Endometrial microvascular endothelial cells (primary cell): ENCODE measurements around the gene KATNA1. TPM values are rescaled to one million over a fixed set of nuclear protein-coding genes. Genes with fewer than 3 reads are reported as not detected.
"Not testable (repeated sequence)": the region's sequence is repeated elsewhere in the genome, so short reads cannot be mapped to it uniquely, and the experiment has no call there.

Experiments used
- in situ Hi-C: cut with HindIII; loops from 2 replicates; pipeline ENCODE4 v1.10.0; 2017; ENCODE audit warnings: low sequenced_read_pairs, low pct_unique_long_range_greater_than_20kb; ENCODE audit errors: inconsistent ontology term
- total RNA-seq: library from RNA; depleted of rRNA; stranded (reverse); fragments of >200 nt; gene quantifications from one replicate; pipeline ENCODE4 v1.2.3, GENCODE V29; 2015; ENCODE audit errors: inconsistent ontology term

KATNA1 gene
- 30.1 TPM for total RNA-seq

DNA sequence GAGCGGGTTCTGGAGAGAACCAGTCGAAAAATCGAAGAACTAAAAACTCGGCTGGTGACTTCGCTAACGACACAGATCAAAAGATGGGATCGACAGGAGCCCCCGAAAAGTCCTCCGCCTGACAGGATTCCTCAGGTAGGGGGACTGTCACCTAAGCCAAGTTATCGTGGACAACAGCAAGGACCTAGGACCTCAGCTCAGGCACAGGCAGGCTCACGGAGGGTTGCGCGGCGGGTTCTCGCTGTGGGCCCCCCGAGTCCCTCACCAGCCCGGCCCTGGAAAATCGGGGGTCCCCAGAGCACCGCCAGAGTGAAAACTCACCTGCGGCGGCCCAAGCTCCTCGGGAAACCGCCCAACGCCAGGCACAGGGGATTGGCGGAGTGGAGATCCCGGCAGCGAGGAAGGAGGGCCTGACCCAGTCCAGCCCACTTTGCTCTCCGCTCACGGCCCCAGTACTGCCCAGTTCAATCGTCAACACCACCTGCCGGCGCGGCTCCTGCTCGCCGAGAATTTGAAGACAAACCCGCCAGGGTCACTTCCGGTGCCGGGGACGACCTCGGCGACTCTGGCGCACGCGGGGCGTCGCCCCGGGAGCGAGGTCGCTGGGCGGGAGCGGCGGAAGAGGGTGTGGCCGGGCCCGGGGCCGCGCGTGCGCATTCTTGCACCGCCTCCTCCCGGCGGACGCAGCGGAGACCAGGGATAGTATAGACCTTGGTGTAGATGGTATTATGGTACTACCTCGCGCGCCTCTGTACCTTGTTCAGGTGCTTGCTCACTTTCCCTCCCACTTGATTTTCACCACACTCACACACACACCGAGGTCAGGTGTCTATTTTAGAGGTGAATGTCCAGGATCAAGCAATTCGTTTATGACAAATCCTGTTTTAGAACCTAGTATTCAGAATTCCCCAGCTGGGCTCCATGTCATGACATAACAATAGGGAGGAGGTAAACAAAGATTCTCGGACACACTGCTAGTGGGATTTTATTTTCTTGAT is at the start of gene KATNA1:
Gene KATNA1, minus strand, starts transcription at position 567 of the 998 bp plus-strand sequence. CDS start 10,167 bp downstream, outside the sequence.
- in situ Hi-C loops, result no loop called here

DNA sequence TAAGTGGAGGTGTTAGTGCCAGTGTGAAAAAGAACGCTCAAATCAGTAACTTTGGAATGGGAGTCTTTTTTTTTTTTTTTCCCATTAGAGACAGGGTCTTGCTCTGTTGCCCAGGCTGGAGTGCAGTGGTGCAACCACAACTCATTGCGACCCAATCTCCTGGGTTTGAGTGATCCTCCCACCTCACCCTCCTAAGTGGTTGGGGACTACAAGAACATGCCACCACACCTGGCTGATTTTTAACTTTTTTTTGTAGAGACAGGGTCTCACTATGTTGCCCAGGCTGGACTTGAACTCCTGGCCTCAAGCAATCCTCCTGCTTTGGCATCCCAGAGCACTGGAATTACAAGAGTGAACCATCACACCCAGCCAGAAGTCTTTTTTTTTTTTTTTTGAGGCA is 49.7 kb upstream of the KATNA1 start:
- in situ Hi-C loops, result no loop called here

DNA sequence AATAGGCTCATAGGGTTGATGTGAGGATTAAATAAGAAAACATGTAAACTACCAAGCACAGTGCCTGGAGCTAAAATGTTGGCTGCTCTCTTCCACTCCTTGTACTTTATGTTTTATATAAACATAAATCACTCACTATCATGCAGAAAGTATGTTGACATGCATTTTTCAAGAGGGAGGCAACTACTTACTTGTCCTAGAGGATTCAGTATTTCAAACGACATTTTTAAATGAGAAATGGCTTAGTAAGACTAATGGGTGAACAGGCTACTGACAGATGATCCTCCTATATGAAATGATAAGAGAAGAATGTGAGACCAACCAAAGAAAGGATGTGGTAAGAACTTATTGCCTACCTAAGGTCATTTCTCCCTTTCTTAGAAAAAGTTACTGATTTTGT is 48.4 kb upstream of the KATNA1 start:
- in situ Hi-C loops, result no loop called here

DNA sequence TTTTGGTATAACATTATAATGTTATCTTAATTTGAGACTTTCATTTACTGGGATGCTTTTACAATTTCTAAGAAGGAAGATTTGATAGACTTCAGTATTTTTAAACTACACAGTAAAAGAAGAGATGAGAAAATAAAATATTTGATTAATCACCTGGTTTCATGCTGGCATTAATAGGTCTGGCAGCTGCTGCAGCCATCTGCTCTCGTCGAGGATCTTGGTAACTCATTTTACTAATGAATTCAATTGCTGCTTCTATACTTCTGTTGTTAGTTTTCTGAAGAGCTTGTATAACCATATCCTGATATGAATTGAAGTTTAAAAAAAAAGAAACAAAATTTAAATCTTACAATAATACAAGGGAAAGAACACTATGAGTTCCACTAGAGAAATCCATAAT is 46.4 kb upstream of the KATNA1 start:
- in situ Hi-C loops, result no loop called here

GRCh38 chr6:149691201-149691600 is 42.7 kb upstream of the KATNA1 start:
- in situ Hi-C loops, result no loop called here

GRCh38 chr6:149686230-149686629 is 37.7 kb upstream of the KATNA1 start:
- in situ Hi-C loops, result no loop called here

- in situ Hi-C loops, result no loop called here
These were observed 34.8 kb upstream of the KATNA1 start for GRCh38 chr6:149683256-149683859.

DNA sequence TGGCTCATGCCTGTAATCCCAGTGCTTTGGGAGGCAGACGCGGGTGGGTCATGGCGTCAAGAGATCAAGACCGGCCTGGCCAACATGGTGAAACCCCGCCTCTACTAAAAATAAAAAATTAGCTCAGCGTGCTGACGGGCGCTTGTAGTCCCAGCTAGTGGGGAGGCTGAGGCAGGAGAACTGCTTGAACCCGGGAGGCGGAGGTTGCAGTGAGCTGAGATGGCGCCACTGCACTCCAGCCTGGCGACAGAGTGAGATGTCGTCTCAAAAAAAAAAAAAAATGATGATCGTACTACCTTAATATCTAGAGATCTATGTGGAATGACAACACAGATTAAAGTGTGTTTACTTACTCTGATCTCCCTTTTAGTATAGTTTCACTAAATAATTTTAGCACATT is 33.3 kb upstream of the KATNA1 start:
- in situ Hi-C loops, result not testable (repeated sequence)

GRCh38 chr6:149681209-149681608 is 32.7 kb upstream of the KATNA1 start:
- in situ Hi-C loops, result no loop called here

- in situ Hi-C loops, result no loop called here
These were observed 32.0 kb upstream of the KATNA1 start for GRCh38 chr6:149680503-149680902.

DNA sequence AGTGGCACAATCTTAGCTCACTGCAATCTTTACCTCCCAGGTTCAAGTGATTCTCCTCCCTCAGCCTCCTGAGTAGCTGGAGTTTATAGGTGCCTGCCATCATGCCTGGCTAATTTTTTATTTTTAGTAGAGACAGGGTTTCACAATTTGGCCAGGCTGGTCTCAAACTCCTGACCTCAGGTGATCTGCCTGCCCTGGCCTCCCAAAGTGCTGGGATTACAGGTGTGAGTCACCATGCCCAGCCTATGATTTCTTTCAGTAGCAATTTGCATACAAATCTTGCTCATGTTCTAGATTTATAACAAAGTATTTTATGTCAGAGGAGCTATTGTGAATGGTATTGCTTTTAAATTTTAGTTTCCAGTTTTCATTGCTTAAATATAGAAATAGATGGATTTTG is 23.8 kb upstream of the KATNA1 start:
- in situ Hi-C loops, result not testable (repeated sequence)

GRCh38 chr6:149660028-149660427 is 11.5 kb upstream of the KATNA1 start:
- in situ Hi-C loops, result no loop called here

DNA sequence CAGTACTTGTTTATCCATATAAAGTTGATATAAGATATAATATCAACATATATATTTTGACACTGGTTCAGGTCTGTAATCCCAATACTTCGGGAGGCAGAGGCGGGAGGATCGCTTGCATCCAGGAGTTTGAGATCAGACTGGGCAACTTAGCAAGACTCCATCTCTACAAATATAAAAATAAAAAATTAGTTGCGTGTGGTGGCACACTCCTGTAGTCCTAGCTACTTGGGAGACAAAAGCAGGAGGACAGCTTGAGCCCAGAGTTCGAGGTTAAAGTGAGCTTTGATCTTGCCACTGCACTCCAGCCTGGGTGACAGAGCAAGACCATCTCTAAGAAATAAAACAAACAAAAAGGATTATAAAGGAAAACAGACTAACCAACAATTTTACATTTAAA is 8.9 kb upstream of the KATNA1 start:
- in situ Hi-C loops, result no loop called here

GRCh38 chr6:149651056-149651455 is 2.5 kb upstream of the KATNA1 start:
- in situ Hi-C loops, result no loop called here

- in situ Hi-C loops, result no loop called here
These were observed 1.9 kb downstream of the KATNA1 start for GRCh38 chr6:149646599-149646998.

GRCh38 chr6:149642829-149643580 is 5.5 kb downstream of the KATNA1 start:
- in situ Hi-C loops, result no loop called here

DNA sequence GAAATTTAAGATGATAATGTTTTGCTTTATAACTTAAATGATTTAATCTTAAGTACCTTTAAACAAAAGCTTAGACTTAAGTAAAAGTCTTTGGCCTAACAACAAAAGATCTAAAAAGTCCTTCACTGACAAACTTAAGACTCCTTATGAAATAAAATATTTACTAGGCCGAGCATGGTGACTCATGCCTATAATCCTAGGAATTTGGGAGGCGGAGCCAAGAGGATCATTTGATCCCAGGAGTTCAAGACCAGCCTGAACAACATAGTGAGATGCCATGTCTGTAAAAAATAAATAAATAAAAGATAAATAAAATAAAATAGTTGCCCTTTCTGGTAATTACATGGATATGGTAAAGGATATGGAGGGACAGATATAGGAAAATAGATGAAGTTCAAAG is 12.4 kb downstream of the KATNA1 start:
- in situ Hi-C loops, result no loop called here

- in situ Hi-C loops, result no loop called here
These were observed 14.2 kb downstream of the KATNA1 start for GRCh38 chr6:149634315-149634714.

GRCh38 chr6:149628875-149629510 is 19.5 kb downstream of the KATNA1 start:
- in situ Hi-C loops, result no loop called here
